ENCODE results near the gene OR10A3. TPM values are rescaled to one million over a fixed set of nuclear protein-coding genes. Genes with fewer than 3 reads are reported as not detected.

Gene OR10A3
- polyA plus RNA-seq, 1 donor from 2014 or later, result not detected

GRCh38 chr11:7907121-7907520 is 34.4 kb downstream of the OR10A3 start:
- Histone ChIP-seq H4K20me1 (ENCODE audit: insufficient read depth) (no peaks in the 10 kb centered on the region), H2AFZ (ENCODE audit: low read depth, low read length) (no peak overlapping the region), H3K9me2 (ENCODE audit: insufficient read depth, low read length) (no peaks in the 10 kb centered on the region), H3K79me2 (replicated peaks; ENCODE audit: insufficient read depth, low read length) (no peaks in the 10 kb centered on the region), H3K27ac (ENCODE audit: low read length) (no peak overlapping the region), H3K9me3 (ENCODE audit: low read length) (no peaks in the 10 kb centered on the region), H3K9ac (ENCODE audit: low read length) (no peak overlapping the region), H3K36me3 (ENCODE audit: insufficient read depth, low read length) (no peaks in the 10 kb centered on the region), H3K27me3 (ENCODE audit: insufficient read depth, low read depth, low read length) (no peaks in the 10 kb centered on the region), H3F3A (ENCODE audit: insufficient read depth, low read length, poor library complexity, severe bottlenecking) (no peaks in the 10 kb centered on the region), H3K4me2 (ENCODE audit: low read length) (no peak overlapping the region), H3K4me3 (ENCODE audit: low read length) (no peak overlapping the region)
- TF ChIP-seq RAD21 (conservative IDR thresholded peaks at IDR 0.05) (no peak), TAF1 (IDR thresholded peaks at IDR 0.05; ENCODE audit: low read depth) (no peak), EP300 (conservative IDR thresholded peaks at IDR 0.05; ENCODE audit: poor library complexity, severe bottlenecking) (no peak), MXI1 (conservative IDR thresholded peaks at IDR 0.05; ENCODE audit: poor library complexity, severe bottlenecking) (no peak), POLR2AphosphoS5 (IDR thresholded peaks at IDR 0.05) (no peak), SMC3 (conservative IDR thresholded peaks at IDR 0.05; ENCODE audit: poor library complexity) (no peak), EZH2 (IDR thresholded peaks at IDR 0.05; ENCODE audit: borderline replicate concordance, insufficient read depth, low read length, poor library complexity, severe bottlenecking) (no peak)
- TF ChIP-seq, protein P1, sequence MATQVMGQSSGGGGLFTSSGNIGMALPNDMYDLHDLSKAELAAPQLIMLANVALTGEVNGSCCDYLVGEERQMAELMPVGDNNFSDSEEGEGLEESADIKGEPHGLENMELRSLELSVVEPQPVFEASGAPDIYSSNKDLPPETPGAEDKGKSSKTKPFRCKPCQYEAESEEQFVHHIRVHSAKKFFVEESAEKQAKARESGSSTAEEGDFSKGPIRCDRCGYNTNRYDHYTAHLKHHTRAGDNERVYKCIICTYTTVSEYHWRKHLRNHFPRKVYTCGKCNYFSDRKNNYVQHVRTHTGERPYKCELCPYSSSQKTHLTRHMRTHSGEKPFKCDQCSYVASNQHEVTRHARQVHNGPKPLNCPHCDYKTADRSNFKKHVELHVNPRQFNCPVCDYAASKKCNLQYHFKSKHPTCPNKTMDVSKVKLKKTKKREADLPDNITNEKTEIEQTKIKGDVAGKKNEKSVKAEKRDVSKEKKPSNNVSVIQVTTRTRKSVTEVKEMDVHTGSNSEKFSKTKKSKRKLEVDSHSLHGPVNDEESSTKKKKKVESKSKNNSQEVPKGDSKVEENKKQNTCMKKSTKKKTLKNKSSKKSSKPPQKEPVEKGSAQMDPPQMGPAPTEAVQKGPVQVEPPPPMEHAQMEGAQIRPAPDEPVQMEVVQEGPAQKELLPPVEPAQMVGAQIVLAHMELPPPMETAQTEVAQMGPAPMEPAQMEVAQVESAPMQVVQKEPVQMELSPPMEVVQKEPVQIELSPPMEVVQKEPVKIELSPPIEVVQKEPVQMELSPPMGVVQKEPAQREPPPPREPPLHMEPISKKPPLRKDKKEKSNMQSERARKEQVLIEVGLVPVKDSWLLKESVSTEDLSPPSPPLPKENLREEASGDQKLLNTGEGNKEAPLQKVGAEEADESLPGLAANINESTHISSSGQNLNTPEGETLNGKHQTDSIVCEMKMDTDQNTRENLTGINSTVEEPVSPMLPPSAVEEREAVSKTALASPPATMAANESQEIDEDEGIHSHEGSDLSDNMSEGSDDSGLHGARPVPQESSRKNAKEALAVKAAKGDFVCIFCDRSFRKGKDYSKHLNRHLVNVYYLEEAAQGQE (IDR thresholded peaks at IDR 0.05; ENCODE audit: borderline replicate concordance), result no peak
- TF ChIP-seq, protein P2, sequence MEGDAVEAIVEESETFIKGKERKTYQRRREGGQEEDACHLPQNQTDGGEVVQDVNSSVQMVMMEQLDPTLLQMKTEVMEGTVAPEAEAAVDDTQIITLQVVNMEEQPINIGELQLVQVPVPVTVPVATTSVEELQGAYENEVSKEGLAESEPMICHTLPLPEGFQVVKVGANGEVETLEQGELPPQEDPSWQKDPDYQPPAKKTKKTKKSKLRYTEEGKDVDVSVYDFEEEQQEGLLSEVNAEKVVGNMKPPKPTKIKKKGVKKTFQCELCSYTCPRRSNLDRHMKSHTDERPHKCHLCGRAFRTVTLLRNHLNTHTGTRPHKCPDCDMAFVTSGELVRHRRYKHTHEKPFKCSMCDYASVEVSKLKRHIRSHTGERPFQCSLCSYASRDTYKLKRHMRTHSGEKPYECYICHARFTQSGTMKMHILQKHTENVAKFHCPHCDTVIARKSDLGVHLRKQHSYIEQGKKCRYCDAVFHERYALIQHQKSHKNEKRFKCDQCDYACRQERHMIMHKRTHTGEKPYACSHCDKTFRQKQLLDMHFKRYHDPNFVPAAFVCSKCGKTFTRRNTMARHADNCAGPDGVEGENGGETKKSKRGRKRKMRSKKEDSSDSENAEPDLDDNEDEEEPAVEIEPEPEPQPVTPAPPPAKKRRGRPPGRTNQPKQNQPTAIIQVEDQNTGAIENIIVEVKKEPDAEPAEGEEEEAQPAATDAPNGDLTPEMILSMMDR (IDR thresholded peaks at IDR 0.05; ENCODE audit: poor library complexity, severe bottlenecking), result no peak

- H3K27ac ChIP-seq (ENCODE audit: low read length), result no peak overlapping the region
- no peak overlapping the region for H2AFZ ChIP-seq (ENCODE audit: low read depth, low read length)
Measured at GRCh38 chr11:7906481-7906880, 35.0 kb downstream of the OR10A3 start.

More at GRCh38 chr11:7906481-7906880, 35.0 kb downstream of the OR10A3 start:
- H3K9me2 ChIP-seq (ENCODE audit: insufficient read depth, low read length), result no peaks in the 10 kb centered on the region
- H3F3A ChIP-seq (ENCODE audit: insufficient read depth, low read length, poor library complexity, severe bottlenecking), result no peaks in the 10 kb centered on the region
- H3K9ac ChIP-seq (ENCODE audit: low read length), result no peak overlapping the region
- H3K4me2 ChIP-seq (ENCODE audit: low read length), result no peak overlapping the region
- H3K79me2 ChIP-seq (replicated peaks; ENCODE audit: insufficient read depth, low read length), result no peaks in the 10 kb centered on the region
- no peak overlapping the region for H3K4me3 ChIP-seq (ENCODE audit: low read length)
- H4K20me1 ChIP-seq (ENCODE audit: insufficient read depth), result no peaks in the 10 kb centered on the region
- TF ChIP-seq MXI1 (conservative IDR thresholded peaks at IDR 0.05; ENCODE audit: poor library complexity, severe bottlenecking) (no peak), RAD21 (conservative IDR thresholded peaks at IDR 0.05) (no peak), EZH2 (IDR thresholded peaks at IDR 0.05; ENCODE audit: borderline replicate concordance, insufficient read depth, low read length, poor library complexity, severe bottlenecking) (no peak), TAF1 (IDR thresholded peaks at IDR 0.05; ENCODE audit: low read depth) (no peak)
- no peaks in the 10 kb centered on the region for H3K27me3 ChIP-seq (ENCODE audit: insufficient read depth, low read depth, low read length)
- no peaks in the 10 kb centered on the region for H3K36me3 ChIP-seq (ENCODE audit: insufficient read depth, low read length)
- no peaks in the 10 kb centered on the region for H3K9me3 ChIP-seq (ENCODE audit: low read length)

All from neural cell (in vitro differentiated cells).